SU-DHL-6 (cell line): ENCODE measurements around the gene ANKRD39.

Experiments used
- CTCF ChIP-seq: fragments of 200-600 bp; sonication (generic); IDR thresholded peaks from one replicate; pipeline ENCODE4 v1.5.1; 2017; ENCODE audit warnings: antibody characterized with exemption, mild to moderate bottlenecking, low read length, moderate library complexity; ENCODE audit not compliant: insufficient read depth, poor library complexity, severe bottlenecking
- EZH2phosphoT487 ChIP-seq: fragments of 200-600 bp; sonication (generic), shearing (Covaris generic); conservative IDR thresholded peaks from 2 replicates; pipeline ENCODE4 v1.6.1; 2018; ENCODE audit warnings: mild to moderate bottlenecking, antibody characterized with exemption, low read length, moderate library complexity, mixed read lengths

GRCh38 chr2:96830044-96830562 lies 27.7 kb downstream of the ANKRD39 start:
- no peak for TF ChIP-seq CTCF
- no peak for TF ChIP-seq EZH2phosphoT487
